ENCODE data around the gene HCFC1R1.
A peak's percentile ranks its signal among the peaks of the same experiment; 100 is the strongest.

DNA sequence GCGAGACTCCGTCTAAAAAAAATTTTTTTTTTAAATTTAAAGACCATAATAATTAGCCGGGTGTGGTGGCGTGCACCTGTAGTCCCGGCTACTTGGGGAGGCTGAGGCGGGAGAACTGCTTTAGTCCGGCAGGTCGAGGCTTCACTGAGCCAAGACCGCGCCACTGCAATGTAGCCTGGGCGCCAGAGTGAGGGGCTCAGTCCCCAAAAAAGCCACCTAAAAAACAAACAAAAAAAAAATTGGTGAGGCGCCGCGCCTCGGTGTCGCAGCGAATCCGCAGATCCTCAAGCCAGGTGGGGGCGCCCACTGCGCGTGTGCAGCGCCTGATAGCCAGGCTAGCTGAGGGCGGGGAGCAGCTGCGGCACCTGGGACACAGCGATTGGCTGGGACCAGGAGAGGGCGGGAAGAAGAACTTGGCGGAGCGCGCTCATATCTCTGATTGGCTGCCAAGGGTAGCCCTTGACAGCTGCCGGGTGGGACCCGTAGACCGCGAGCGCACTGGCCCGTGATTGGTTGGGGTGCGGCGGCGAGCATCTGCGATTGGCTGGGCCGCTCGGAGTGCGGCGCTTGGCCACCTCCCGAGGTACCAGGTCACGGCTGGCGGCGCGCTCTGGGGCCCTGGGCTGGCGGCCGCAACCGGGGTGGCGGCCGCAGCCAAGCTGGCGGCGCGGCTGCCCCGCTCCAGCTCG lies 20.0 kb downstream of the HCFC1R1 start:
- TF ChIP-seq, protein P1, sequence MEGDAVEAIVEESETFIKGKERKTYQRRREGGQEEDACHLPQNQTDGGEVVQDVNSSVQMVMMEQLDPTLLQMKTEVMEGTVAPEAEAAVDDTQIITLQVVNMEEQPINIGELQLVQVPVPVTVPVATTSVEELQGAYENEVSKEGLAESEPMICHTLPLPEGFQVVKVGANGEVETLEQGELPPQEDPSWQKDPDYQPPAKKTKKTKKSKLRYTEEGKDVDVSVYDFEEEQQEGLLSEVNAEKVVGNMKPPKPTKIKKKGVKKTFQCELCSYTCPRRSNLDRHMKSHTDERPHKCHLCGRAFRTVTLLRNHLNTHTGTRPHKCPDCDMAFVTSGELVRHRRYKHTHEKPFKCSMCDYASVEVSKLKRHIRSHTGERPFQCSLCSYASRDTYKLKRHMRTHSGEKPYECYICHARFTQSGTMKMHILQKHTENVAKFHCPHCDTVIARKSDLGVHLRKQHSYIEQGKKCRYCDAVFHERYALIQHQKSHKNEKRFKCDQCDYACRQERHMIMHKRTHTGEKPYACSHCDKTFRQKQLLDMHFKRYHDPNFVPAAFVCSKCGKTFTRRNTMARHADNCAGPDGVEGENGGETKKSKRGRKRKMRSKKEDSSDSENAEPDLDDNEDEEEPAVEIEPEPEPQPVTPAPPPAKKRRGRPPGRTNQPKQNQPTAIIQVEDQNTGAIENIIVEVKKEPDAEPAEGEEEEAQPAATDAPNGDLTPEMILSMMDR (conservative IDR thresholded peaks at IDR 0.05) = peak; percentile 74
- TF ChIP-seq ZFX (IDR thresholded peaks at IDR 0.05) = no peak

Measured in C4-2B (cell line).